Measurements from ENCODE around the gene CISTR.

CISTR gene

GRCh38 chr12:53743266-53744129 lies 8.3 kb downstream of the CISTR start:
- no peak for DNase-seq (ENCODE audit: low read depth)

GRCh38 chr12:53740130-53740491 lies 11.7 kb downstream of the CISTR start:
- DNase-seq (ENCODE audit: low read depth) = no peak

- DNase-seq (ENCODE audit: low read depth) = no peak
Measured at GRCh38 chr12:53739214-53740129, 12.3 kb downstream of the CISTR start.

GRCh38 chr12:53738406-53739213 lies 13.2 kb downstream of the CISTR start:
- DNase-seq (ENCODE audit: low read depth) = no peak

GRCh38 chr12:53737951-53738405 lies 13.8 kb downstream of the CISTR start:
- no peak for DNase-seq (ENCODE audit: low read depth)

- DNase-seq (ENCODE audit: low read depth) = no peak
Measured at GRCh38 chr12:53737093-53737808, 14.5 kb downstream of the CISTR start.

- no peak for DNase-seq (ENCODE audit: low read depth)
Measured at GRCh38 chr12:53736592-53736991, 15.2 kb downstream of the CISTR start.

- DNase-seq (ENCODE audit: low read depth) = no peak
Measured at GRCh38 chr12:53735556-53735955, 16.2 kb downstream of the CISTR start.

GRCh38 chr12:53734425-53734824 lies 17.4 kb downstream of the CISTR start:
- no peak for DNase-seq (ENCODE audit: low read depth)

- DNase-seq (ENCODE audit: low read depth) = no peak
Measured at GRCh38 chr12:53733807-53734200, 18.0 kb downstream of the CISTR start.

- no peak for DNase-seq (ENCODE audit: low read depth)
Measured at GRCh38 chr12:53733051-53733806, 18.6 kb downstream of the CISTR start.

- DNase-seq (ENCODE audit: low read depth) = no peak
Measured at GRCh38 chr12:53729644-53730043, 22.1 kb downstream of the CISTR start.

GRCh38 chr12:53728206-53728605 lies 23.6 kb downstream of the CISTR start:
- DNase-seq (ENCODE audit: low read depth) = no peak

GRCh38 chr12:53727310-53728041 lies 24.3 kb downstream of the CISTR start, which contains the start of gene CALCOCO1:
Gene CALCOCO1, minus strand, starts transcription at chr12:53727452. Its CDS starts 2,210 bp downstream, at chr12:53725242.
- peak; percentile 96 for DNase-seq (ENCODE audit: low read depth)

GRCh38 chr12:53726946-53727309 lies 24.9 kb downstream of the CISTR start:
- DNase-seq (ENCODE audit: low read depth) = no peak

- no peak for DNase-seq (ENCODE audit: low read depth)
Measured at GRCh38 chr12:53726341-53726740, 25.4 kb downstream of the CISTR start.

- no peak for DNase-seq (ENCODE audit: low read depth)
Measured at GRCh38 chr12:53725824-53726223, 26.0 kb downstream of the CISTR start.

- peak; percentile 8 for DNase-seq (ENCODE audit: low read depth)
Measured at GRCh38 chr12:53722450-53723041, 29.2 kb downstream of the CISTR start.

- no peak for DNase-seq (ENCODE audit: low read depth)
Measured at GRCh38 chr12:53720946-53721345, 30.8 kb downstream of the CISTR start.
